ENCODE data around the gene OR10AG1. TPM values are rescaled to one million over a fixed set of nuclear protein-coding genes. Genes with fewer than 3 reads are reported as not detected.

OR10AG1 gene
- not detected for total RNA-seq
- polyA plus RNA-seq = not detected

GRCh38 chr11:55969845-55970244, at the start of gene OR10AG1:
Gene OR10AG1 (minus strand): TSS chr11:55969945. CDS start chr11:55969907, 38 bp downstream.
- Mint-ChIP-seq H3K36me3 (no peaks in the 10 kb centered on the region), H3K27me3 (no peaks in the 10 kb centered on the region), H3K4me3 (no peak within 1 kb of the TSS), H3K27ac (no peak within 1 kb of the TSS), H3K4me1 (no peaks in the 10 kb centered on the region), H3K9me3 (peaks cover 14 to 27% (median 21%) of the 10 kb centered on the region in 5 donors)
- Histone ChIP-seq H3K36me3 (ENCODE audit: insufficient read depth, low read length) (no peaks in the 10 kb centered on the region), H3K9me3 (ENCODE audit: low read length) (no peaks in the 10 kb centered on the region), H3K4me3 (ENCODE audit: low read length) (no peak within 1 kb of the TSS), H3K4me1 (ENCODE audit: insufficient read depth, low read length) (no peaks in the 10 kb centered on the region), H3K27ac (ENCODE audit: low read depth, low read length) (no peak within 1 kb of the TSS), H3K27me3 (ENCODE audit: insufficient read depth, low read length, poor library complexity, severe bottlenecking) (no peaks in the 10 kb centered on the region)
- ChIA-PET POLR2A (no interaction called here), CTCF (no interaction called here)
- no peak for DNase-seq

GRCh38 chr11:56013805-56014204, 44.1 kb upstream of the OR10AG1 start:
- CTCF ChIA-PET = no interaction called here
- Mint-ChIP-seq H3K4me3 (no peak overlapping the region), H3K36me3 (no peaks in the 10 kb centered on the region), H3K9me3 (peaks cover 11 to 28% (median 18%) of the 10 kb centered on the region in 5 donors), H3K27ac (no peak overlapping the region), H3K27me3 (no peaks in the 10 kb centered on the region), H3K4me1 (no peaks in the 10 kb centered on the region)
- POLR2A ChIA-PET = no interaction called here
- Histone ChIP-seq H3K27ac (ENCODE audit: low read depth, low read length) (no peak overlapping the region), H3K4me3 (ENCODE audit: low read length) (no peak overlapping the region), H3K9me3 (ENCODE audit: low read length) (no peaks in the 10 kb centered on the region), H3K36me3 (ENCODE audit: insufficient read depth, low read length) (no peaks in the 10 kb centered on the region), H3K27me3 (ENCODE audit: insufficient read depth, low read length, poor library complexity, severe bottlenecking) (no peaks in the 10 kb centered on the region), H3K4me1 (ENCODE audit: insufficient read depth, low read length) (no peaks in the 10 kb centered on the region)
- no peak for DNase-seq

GRCh38 chr11:56010716-56011115, 41.0 kb upstream of the OR10AG1 start:
- H3K27me3 Mint-ChIP-seq = no peaks in the 10 kb centered on the region
- ChIA-PET CTCF (no interaction called here), POLR2A (no interaction called here)
- H3K27ac Mint-ChIP-seq = no peak overlapping the region
- no peaks in the 10 kb centered on the region for H3K36me3 Mint-ChIP-seq
- H3K27ac ChIP-seq (ENCODE audit: low read depth, low read length) = no peak overlapping the region
- H3K9me3 ChIP-seq (ENCODE audit: low read length) = no peaks in the 10 kb centered on the region
- no peaks in the 10 kb centered on the region for H3K4me1 Mint-ChIP-seq
- H3K9me3 Mint-ChIP-seq = peaks cover 8 to 28% (median 15%) of the 10 kb centered on the region in 5 donors
- no peak for DNase-seq
- H3K27me3 ChIP-seq (ENCODE audit: insufficient read depth, low read length, poor library complexity, severe bottlenecking) = no peaks in the 10 kb centered on the region
- H3K4me3 Mint-ChIP-seq = no peak overlapping the region
- no peaks in the 10 kb centered on the region for H3K36me3 ChIP-seq (ENCODE audit: insufficient read depth, low read length)
- no peaks in the 10 kb centered on the region for H3K4me1 ChIP-seq (ENCODE audit: insufficient read depth, low read length)
- H3K4me3 ChIP-seq (ENCODE audit: low read length) = no peak overlapping the region

- H3K27ac Mint-ChIP-seq = no peak within 1 kb of the TSS
- peaks cover 8 to 46% (median 14%) of the 10 kb centered on the region in 5 donors for H3K9me3 Mint-ChIP-seq
- H3K27me3 ChIP-seq (ENCODE audit: insufficient read depth, low read length, poor library complexity, severe bottlenecking) = no peaks in the 10 kb centered on the region
- H3K4me1 ChIP-seq (ENCODE audit: insufficient read depth, low read length) = no peaks in the 10 kb centered on the region
- ChIA-PET CTCF (no interaction called here), POLR2A (no interaction called here)
- no peak within 1 kb of the TSS for H3K4me3 Mint-ChIP-seq
- no peaks in the 10 kb centered on the region for H3K27me3 Mint-ChIP-seq
- no peak within 1 kb of the TSS for H3K4me3 ChIP-seq (ENCODE audit: low read length)
- no peak within 1 kb of the TSS for H3K27ac ChIP-seq (ENCODE audit: low read depth, low read length)
- no peak for DNase-seq
- no peaks in the 10 kb centered on the region for H3K36me3 Mint-ChIP-seq
- no peaks in the 10 kb centered on the region for H3K4me1 Mint-ChIP-seq
- H3K9me3 ChIP-seq (ENCODE audit: low read length) = no peaks in the 10 kb centered on the region
- H3K36me3 ChIP-seq (ENCODE audit: insufficient read depth, low read length) = no peaks in the 10 kb centered on the region
Measured at GRCh38 chr11:55994525-55994924, 24.8 kb upstream of the OR10AG1 start, which contains the start of gene OR5F1. Gene OR5F1 (minus strand): TSS chr11:55994625. CDS start chr11:55994625, 0 bp downstream.

- H3K9me3 ChIP-seq (ENCODE audit: low read length) = no peaks in the 10 kb centered on the region
- no peak for DNase-seq
- ChIA-PET POLR2A (no interaction called here), CTCF (no interaction called here)
- H3K27ac ChIP-seq (ENCODE audit: low read depth, low read length) = no peak overlapping the region
- H3K4me3 ChIP-seq (ENCODE audit: low read length) = no peak overlapping the region
- H3K4me1 ChIP-seq (ENCODE audit: insufficient read depth, low read length) = no peaks in the 10 kb centered on the region
- no peaks in the 10 kb centered on the region for H3K36me3 ChIP-seq (ENCODE audit: insufficient read depth, low read length)
- H3K4me3 Mint-ChIP-seq = no peak overlapping the region
- H3K4me1 Mint-ChIP-seq = no peaks in the 10 kb centered on the region
- peaks cover 11 to 27% (median 21%) of the 10 kb centered on the region in 5 donors for H3K9me3 Mint-ChIP-seq
- no peaks in the 10 kb centered on the region for H3K36me3 Mint-ChIP-seq
- no peak overlapping the region for H3K27ac Mint-ChIP-seq
- no peaks in the 10 kb centered on the region for H3K27me3 ChIP-seq (ENCODE audit: insufficient read depth, low read length, poor library complexity, severe bottlenecking)
- no peaks in the 10 kb centered on the region for H3K27me3 Mint-ChIP-seq
Measured at GRCh38 chr11:55970935-55971334, 1.2 kb upstream of the OR10AG1 start.

GRCh38 chr11:55967914-55968313, 1.8 kb downstream of the OR10AG1 start:
- Mint-ChIP-seq H3K9me3 (peaks cover 10 to 41% (median 20%) of the 10 kb centered on the region in 5 donors), H3K36me3 (no peaks in the 10 kb centered on the region), H3K27me3 (no peaks in the 10 kb centered on the region), H3K4me1 (no peaks in the 10 kb centered on the region), H3K4me3 (no peak overlapping the region), H3K27ac (no peak overlapping the region)
- H3K4me3 ChIP-seq (ENCODE audit: low read length) = no peak overlapping the region
- no peaks in the 10 kb centered on the region for H3K36me3 ChIP-seq (ENCODE audit: insufficient read depth, low read length)
- ChIA-PET CTCF (no interaction called here), POLR2A (no interaction called here)
- H3K9me3 ChIP-seq (ENCODE audit: low read length) = no peaks in the 10 kb centered on the region
- no peak for DNase-seq
- no peak overlapping the region for H3K27ac ChIP-seq (ENCODE audit: low read depth, low read length)
- no peaks in the 10 kb centered on the region for H3K27me3 ChIP-seq (ENCODE audit: insufficient read depth, low read length, poor library complexity, severe bottlenecking)
- no peaks in the 10 kb centered on the region for H3K4me1 ChIP-seq (ENCODE audit: insufficient read depth, low read length)

- H3K9me3 ChIP-seq (ENCODE audit: low read length) = no peaks in the 10 kb centered on the region
- H3K27ac ChIP-seq (ENCODE audit: low read depth, low read length) = no peak overlapping the region
- H3K36me3 ChIP-seq (ENCODE audit: insufficient read depth, low read length) = no peaks in the 10 kb centered on the region
- H3K36me3 Mint-ChIP-seq = no peaks in the 10 kb centered on the region
- CTCF ChIA-PET = no interaction called here
- H3K27ac Mint-ChIP-seq = no peak overlapping the region
- no peaks in the 10 kb centered on the region for H3K27me3 ChIP-seq (ENCODE audit: insufficient read depth, low read length, poor library complexity, severe bottlenecking)
- no peak for DNase-seq
- no peak overlapping the region for H3K4me3 ChIP-seq (ENCODE audit: low read length)
- H3K4me3 Mint-ChIP-seq = no peak overlapping the region
- peaks cover 7 to 48% (median 20%) of the 10 kb centered on the region in 5 donors for H3K9me3 Mint-ChIP-seq
- no peaks in the 10 kb centered on the region for H3K27me3 Mint-ChIP-seq
- no peaks in the 10 kb centered on the region for H3K4me1 Mint-ChIP-seq
- no peaks in the 10 kb centered on the region for H3K4me1 ChIP-seq (ENCODE audit: insufficient read depth, low read length)
- POLR2A ChIA-PET = no interaction called here
Measured at GRCh38 chr11:55966391-55966790, 3.4 kb downstream of the OR10AG1 start.

- H3K27ac ChIP-seq (ENCODE audit: low read depth, low read length) = no peak overlapping the region
- POLR2A ChIA-PET = no interaction called here
- Mint-ChIP-seq H3K27ac (no peak overlapping the region), H3K4me1 (no peaks in the 10 kb centered on the region), H3K36me3 (no peaks in the 10 kb centered on the region), H3K9me3 (peaks cover 3 to 29% (median 8%) of the 10 kb centered on the region in 5 donors), H3K27me3 (no peaks in the 10 kb centered on the region), H3K4me3 (no peak overlapping the region)
- H3K4me1 ChIP-seq (ENCODE audit: insufficient read depth, low read length) = no peaks in the 10 kb centered on the region
- CTCF ChIA-PET = no interaction called here
- H3K36me3 ChIP-seq (ENCODE audit: insufficient read depth, low read length) = no peaks in the 10 kb centered on the region
- no peaks in the 10 kb centered on the region for H3K27me3 ChIP-seq (ENCODE audit: insufficient read depth, low read length, poor library complexity, severe bottlenecking)
- no peaks in the 10 kb centered on the region for H3K9me3 ChIP-seq (ENCODE audit: low read length)
- DNase-seq = no peak
- H3K4me3 ChIP-seq (ENCODE audit: low read length) = no peak overlapping the region
Measured at GRCh38 chr11:55956521-55956920, 13.2 kb downstream of the OR10AG1 start.

GRCh38 chr11:55949330-55949729, 20.4 kb downstream of the OR10AG1 start:
- H3K4me1 ChIP-seq (ENCODE audit: insufficient read depth, low read length) = no peaks in the 10 kb centered on the region
- DNase-seq = peak in 1 of 5 donors; percentile 36
- Mint-ChIP-seq H3K27me3 (no peaks in the 10 kb centered on the region), H3K36me3 (no peaks in the 10 kb centered on the region), H3K4me1 (no peaks in the 10 kb centered on the region), H3K9me3 (peaks cover 4 to 27% (median 14%) of the 10 kb centered on the region in 5 donors), H3K27ac (no peak overlapping the region), H3K4me3 (no peak overlapping the region)
- H3K4me3 ChIP-seq (ENCODE audit: low read length) = no peak overlapping the region
- H3K27me3 ChIP-seq (ENCODE audit: insufficient read depth, low read length, poor library complexity, severe bottlenecking) = no peaks in the 10 kb centered on the region
- CTCF ChIA-PET = no interaction called here
- H3K36me3 ChIP-seq (ENCODE audit: insufficient read depth, low read length) = no peaks in the 10 kb centered on the region
- no peak overlapping the region for H3K27ac ChIP-seq (ENCODE audit: low read depth, low read length)
- no peaks in the 10 kb centered on the region for H3K9me3 ChIP-seq (ENCODE audit: low read length)
- POLR2A ChIA-PET = no interaction called here
